NT2/D1 (cell line): Measurements from ENCODE around the gene HSPA12B.

Experiments used
- DNase-seq: peaks from one replicate; pipeline ENCODE4 v3.0.0-alpha.2; 2011; ENCODE audit warnings: low read depth, low spot score
- H3K27me3 ChIP-seq: 2 replicates; pipeline ENCODE4 v1.6.0; 2011; ENCODE audit warnings: mild to moderate bottlenecking; ENCODE audit not compliant: insufficient read length, insufficient read depth
- H3K36me3 ChIP-seq: 2 replicates; pipeline ENCODE4 v1.6.1; 2011; ENCODE audit warnings: mild to moderate bottlenecking, low read length, mixed read lengths; ENCODE audit not compliant: insufficient read depth, insufficient read length
- H3K4me1 ChIP-seq: 2 replicates; pipeline ENCODE4 v1.5.1; 2011; ENCODE audit not compliant: insufficient read depth, insufficient read length
- H3K4me3 ChIP-seq: 2 replicates; pipeline ENCODE4 v1.5.1; 2011; ENCODE audit warnings: low read depth; ENCODE audit not compliant: insufficient read length
- H3K9ac ChIP-seq: 2 replicates; pipeline ENCODE4 v1.6.0; 2011; ENCODE audit warnings: low read depth; ENCODE audit not compliant: insufficient read length
- H3K9me3 ChIP-seq: 2 replicates; pipeline ENCODE4 v1.5.1; 2011; ENCODE audit warnings: mild to moderate bottlenecking, low read length; ENCODE audit not compliant: insufficient read depth
- SUZ12 ChIP-seq: IDR thresholded peaks from 2 replicates; pipeline ENCODE4 v1.6.1; 2011; ENCODE audit not compliant: insufficient read length, insufficient read depth; ENCODE audit errors: extremely low read depth
- YY1 ChIP-seq: IDR thresholded peaks from 2 replicates; pipeline ENCODE4 v1.6.1; 2011; ENCODE audit not compliant: insufficient read length, insufficient read depth
- ZNF274 ChIP-seq: IDR thresholded peaks from 2 replicates; pipeline ENCODE4 v1.6.1; 2011; ENCODE audit warnings: mild to moderate bottlenecking, low read depth, low read length

The HSPA12B gene

DNA sequence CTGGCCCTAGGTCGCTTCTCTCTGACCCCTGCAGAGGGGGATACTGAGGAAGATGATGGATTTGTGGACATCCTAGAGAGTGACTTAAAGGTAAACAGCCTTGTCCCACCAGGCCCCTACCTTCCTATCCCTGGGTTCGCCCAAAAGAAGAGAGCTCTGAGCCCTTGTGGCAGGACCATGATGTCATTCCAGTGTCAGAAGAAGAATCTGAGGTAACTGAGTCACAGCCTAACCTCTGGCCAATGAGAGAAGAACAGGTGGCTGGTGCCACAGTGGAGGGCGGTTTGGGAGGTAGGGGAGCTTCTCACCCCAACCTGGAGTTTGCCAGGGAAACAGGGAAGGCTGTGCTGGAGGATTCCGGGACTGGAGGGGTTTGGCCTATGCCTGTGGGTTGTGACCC lies 68.8 kb downstream of the HSPA12B start:
- H3K27me3 ChIP-seq: no peaks in the 10 kb centered on the region
- H3K4me1 ChIP-seq: peaks cover 20% of the 10 kb centered on the region
- H3K36me3 ChIP-seq: peaks cover 71% of the 10 kb centered on the region
- no peaks in the 10 kb centered on the region for H3K9me3 ChIP-seq
- no peak for TF ChIP-seq YY1
- DNase-seq: no peak
- H3K9ac ChIP-seq: no peak overlapping the region
- no peak overlapping the region for H3K4me3 ChIP-seq

- Histone ChIP-seq H3K4me3 (no peak overlapping the region), H3K9ac (no peak overlapping the region), H3K27me3 (no peaks in the 10 kb centered on the region), H3K36me3 (peaks cover 71% of the 10 kb centered on the region), H3K4me1 (peaks cover 25% of the 10 kb centered on the region), H3K9me3 (no peaks in the 10 kb centered on the region)
- TF ChIP-seq ZNF274 (no peak), SUZ12 (no peak), YY1 (no peak)
- DNase-seq: no peak
Observed at GRCh38 chr20:3801846-3802245, 69.4 kb downstream of the HSPA12B start.
